ENCODE results near the gene NAAA.

NAAA gene

GRCh38 chr4:75876218-75876617 is 64.6 kb downstream of the NAAA start:
- H2BK120ac ChIP-seq (ENCODE audit: low read depth, low read length) = no peak overlapping the region
- no peak overlapping the region for H3K4ac ChIP-seq (ENCODE audit: low read depth in 1 of 2, low read length in 2 of 2)
- no peak overlapping the region for H3K9ac ChIP-seq (ENCODE audit: low read length)
- H3K4me2 ChIP-seq (ENCODE audit: low read length, poor library complexity, severe bottlenecking) = no peak overlapping the region
- DNase-seq = no peak
- H3K4me3 ChIP-seq (ENCODE audit: insufficient read depth in 1 of 2, low read depth in 1 of 2, low read length in 2 of 2) = no peak overlapping the region
- H2BK5ac ChIP-seq (ENCODE audit: low read depth, low read length, poor library complexity, severe bottlenecking) = no peak overlapping the region
- H3K27me3 ChIP-seq (ENCODE audit: control insufficient read depth in 1 of 2, insufficient read depth in 1 of 2, low read length in 2 of 2) = peaks cover 9 to 11% of the 10 kb centered on the region in 2 experiments
- no peak overlapping the region for H2AK5ac ChIP-seq (ENCODE audit: low read length, severe bottlenecking)
- H2AFZ ChIP-seq (ENCODE audit: low read depth, low read length) = no peak overlapping the region
- no peak overlapping the region for H4K91ac ChIP-seq (ENCODE audit: low read length)
- no peak overlapping the region for H3K23ac ChIP-seq (ENCODE audit: low read length in 2 of 2)
- no peaks in the 10 kb centered on the region for H3K9me3 ChIP-seq (ENCODE audit: control insufficient read depth, low read length)
- no peaks in the 10 kb centered on the region for H3K36me3 ChIP-seq (ENCODE audit: control insufficient read depth in 1 of 2, insufficient read depth in 2 of 2, low read depth in 1 of 2, low read length in 2 of 2)
- no peaks in the 10 kb centered on the region for H3K79me1 ChIP-seq (replicated peaks; ENCODE audit: low read length, poor library complexity, severe bottlenecking)
- H2BK12ac ChIP-seq (ENCODE audit: low read length in 2 of 2) = no peak overlapping the region
- no peak overlapping the region for H3K27ac ChIP-seq (ENCODE audit: low read length, poor library complexity, severe bottlenecking)
- H2BK15ac ChIP-seq (ENCODE audit: low read depth, poor library complexity, severe bottlenecking) = no peak overlapping the region
- 83% methylated on average over 18 of the region's 18 CpGs for WGBS
- H4K8ac ChIP-seq (ENCODE audit: low read length) = no peak overlapping the region
- H3K18ac ChIP-seq (ENCODE audit: low read depth in 1 of 2, low read length in 2 of 2) = no peak overlapping the region
- H3K4me1 ChIP-seq (ENCODE audit: control insufficient read depth, insufficient read depth, low read depth, low read length) = no peaks in the 10 kb centered on the region
- H3K14ac ChIP-seq (ENCODE audit: low read length in 2 of 2) = no peak overlapping the region

- DNase-seq = no peak
- no peaks in the 10 kb centered on the region for H3K79me1 ChIP-seq (replicated peaks; ENCODE audit: low read length, poor library complexity, severe bottlenecking)
- H2BK5ac ChIP-seq (ENCODE audit: low read depth, low read length, poor library complexity, severe bottlenecking) = no peak overlapping the region
- H3K4me2 ChIP-seq (ENCODE audit: low read length, poor library complexity, severe bottlenecking) = no peak overlapping the region
- H2AK5ac ChIP-seq (ENCODE audit: low read length, severe bottlenecking) = no peak overlapping the region
- no peak overlapping the region for H3K4me3 ChIP-seq (ENCODE audit: insufficient read depth in 1 of 2, low read depth in 1 of 2, low read length in 2 of 2)
- no peak overlapping the region for H2BK12ac ChIP-seq (ENCODE audit: low read length in 2 of 2)
- H3K14ac ChIP-seq (ENCODE audit: low read length in 2 of 2) = no peak overlapping the region
- H3K36me3 ChIP-seq (ENCODE audit: control insufficient read depth in 1 of 2, insufficient read depth in 2 of 2, low read depth in 1 of 2, low read length in 2 of 2) = no peaks in the 10 kb centered on the region
- H3K23ac ChIP-seq (ENCODE audit: low read length in 2 of 2) = no peak overlapping the region
- H3K9ac ChIP-seq (ENCODE audit: low read length) = no peak overlapping the region
- H3K4me1 ChIP-seq (ENCODE audit: control insufficient read depth, insufficient read depth, low read depth, low read length) = no peaks in the 10 kb centered on the region
- H3K4ac ChIP-seq (ENCODE audit: low read depth in 1 of 2, low read length in 2 of 2) = no peak overlapping the region
- no peaks in the 10 kb centered on the region for H3K9me3 ChIP-seq (ENCODE audit: control insufficient read depth, low read length)
- H2BK120ac ChIP-seq (ENCODE audit: low read depth, low read length) = no peak overlapping the region
- H4K91ac ChIP-seq (ENCODE audit: low read length) = no peak overlapping the region
- no peak overlapping the region for H2BK15ac ChIP-seq (ENCODE audit: low read depth, poor library complexity, severe bottlenecking)
- H3K27me3 ChIP-seq (ENCODE audit: control insufficient read depth in 1 of 2, insufficient read depth in 1 of 2, low read length in 2 of 2) = peaks cover 0 to 6% of the 10 kb centered on the region in 2 experiments
- no peak overlapping the region for H3K18ac ChIP-seq (ENCODE audit: low read depth in 1 of 2, low read length in 2 of 2)
- H2AFZ ChIP-seq (ENCODE audit: low read depth, low read length) = no peak overlapping the region
- H4K8ac ChIP-seq (ENCODE audit: low read length) = no peak overlapping the region
- H3K27ac ChIP-seq (ENCODE audit: low read length, poor library complexity, severe bottlenecking) = no peak overlapping the region
- WGBS = 67% methylated on average over 3 of the region's 3 CpGs
Measured at GRCh38 chr4:75869100-75869499, 71.7 kb downstream of the NAAA start.

- H4K91ac ChIP-seq (ENCODE audit: low read length) = no peak overlapping the region
- no peak overlapping the region for H3K9ac ChIP-seq (ENCODE audit: low read length)
Measured at GRCh38 chr4:75867130-75867529, 73.7 kb downstream of the NAAA start.

More at GRCh38 chr4:75867130-75867529, 73.7 kb downstream of the NAAA start:
- no peak overlapping the region for H3K4me2 ChIP-seq (ENCODE audit: low read length, poor library complexity, severe bottlenecking)
- no peak overlapping the region for H3K4ac ChIP-seq (ENCODE audit: low read depth in 1 of 2, low read length in 2 of 2)
- H4K8ac ChIP-seq (ENCODE audit: low read length) = no peak overlapping the region
- no peaks in the 10 kb centered on the region for H3K9me3 ChIP-seq (ENCODE audit: control insufficient read depth, low read length)
- no peak for DNase-seq
- peaks cover 0 to 6% of the 10 kb centered on the region in 2 experiments for H3K27me3 ChIP-seq (ENCODE audit: control insufficient read depth in 1 of 2, insufficient read depth in 1 of 2, low read length in 2 of 2)
- no peak overlapping the region for H3K23ac ChIP-seq (ENCODE audit: low read length in 2 of 2)
- no peak overlapping the region for H3K14ac ChIP-seq (ENCODE audit: low read length in 2 of 2)
- 97% methylated on average over 2 of the region's 3 CpGs for WGBS
- no peak overlapping the region for H3K18ac ChIP-seq (ENCODE audit: low read depth in 1 of 2, low read length in 2 of 2)
- no peak overlapping the region for H2AK5ac ChIP-seq (ENCODE audit: low read length, severe bottlenecking)
- no peak overlapping the region for H2AFZ ChIP-seq (ENCODE audit: low read depth, low read length)
- no peak overlapping the region for H2BK120ac ChIP-seq (ENCODE audit: low read depth, low read length)
- H3K4me1 ChIP-seq (ENCODE audit: control insufficient read depth, insufficient read depth, low read depth, low read length) = no peaks in the 10 kb centered on the region
- H3K79me1 ChIP-seq (replicated peaks; ENCODE audit: low read length, poor library complexity, severe bottlenecking) = no peaks in the 10 kb centered on the region
- no peaks in the 10 kb centered on the region for H3K36me3 ChIP-seq (ENCODE audit: control insufficient read depth in 1 of 2, insufficient read depth in 2 of 2, low read depth in 1 of 2, low read length in 2 of 2)
- H2BK5ac ChIP-seq (ENCODE audit: low read depth, low read length, poor library complexity, severe bottlenecking) = no peak overlapping the region
- H2BK15ac ChIP-seq (ENCODE audit: low read depth, poor library complexity, severe bottlenecking) = no peak overlapping the region
- no peak overlapping the region for H2BK12ac ChIP-seq (ENCODE audit: low read length in 2 of 2)
- H3K4me3 ChIP-seq (ENCODE audit: insufficient read depth in 1 of 2, low read depth in 1 of 2, low read length in 2 of 2) = no peak overlapping the region
- H3K27ac ChIP-seq (ENCODE audit: low read length, poor library complexity, severe bottlenecking) = no peak overlapping the region
